CD4-positive, alpha-beta T cell treated with Interleukin-15 for 4 hours (primary cell): ENCODE data around the gene SLC25A1.
"Not testable (repeated sequence)": the region's sequence is repeated elsewhere in the genome, so short reads cannot be mapped to it uniquely, and the experiment has no call there.

Source experiments
- DNase-seq: peaks from one replicate; pipeline ENCODE4 v3.0.0-alpha.2; 2020; ENCODE audit warnings: low spot score

SLC25A1 gene

GRCh38 chr22:19206287-19206686 is 27.8 kb upstream of the SLC25A1 start:
- DNase-seq, result no peak

GRCh38 chr22:19204640-19205039 is 26.1 kb upstream of the SLC25A1 start:
- DNase-seq, result no peak

GRCh38 chr22:19203834-19204233 is 25.3 kb upstream of the SLC25A1 start:
- DNase-seq, result no peak

- not testable (repeated sequence) for DNase-seq
Measured at GRCh38 chr22:19202799-19203186, 24.3 kb upstream of the SLC25A1 start.

- no peak for DNase-seq
Measured at GRCh38 chr22:19201869-19202798, 23.6 kb upstream of the SLC25A1 start.

- DNase-seq, result no peak
Measured at GRCh38 chr22:19201130-19201868, 22.8 kb upstream of the SLC25A1 start.

GRCh38 chr22:19199479-19199878 is 20.9 kb upstream of the SLC25A1 start:
- no peak for DNase-seq

- no peak for DNase-seq
Measured at GRCh38 chr22:19197997-19198865, 19.7 kb upstream of the SLC25A1 start.

GRCh38 chr22:19196841-19197612 is 18.5 kb upstream of the SLC25A1 start:
- DNase-seq, result no peak

- DNase-seq, result no peak
Measured at GRCh38 chr22:19195796-19196731, 17.5 kb upstream of the SLC25A1 start.

- no peak for DNase-seq
Measured at GRCh38 chr22:19194766-19195536, 16.4 kb upstream of the SLC25A1 start.

- DNase-seq, result no peak
Measured at GRCh38 chr22:19193879-19194278, 15.3 kb upstream of the SLC25A1 start.

GRCh38 chr22:19187716-19188563 is 9.4 kb upstream of the SLC25A1 start:
- no peak for DNase-seq

- DNase-seq, result no peak
Measured at GRCh38 chr22:19184276-19184997, 5.9 kb upstream of the SLC25A1 start.

- no peak for DNase-seq
Measured at GRCh38 chr22:19183216-19183615, 4.7 kb upstream of the SLC25A1 start.

- no peak for DNase-seq
Measured at GRCh38 chr22:19182472-19183157, 4.1 kb upstream of the SLC25A1 start.

GRCh38 chr22:19181786-19182471 is 3.4 kb upstream of the SLC25A1 start:
- DNase-seq, result no peak
